GM21786 (cell line): Measurements from ENCODE around the gene GRAMD1B.
"Not testable (repeated sequence)": the region's sequence is repeated elsewhere in the genome, so short reads cannot be mapped to it uniquely, and the experiment has no call there.

Experiments
- ATAC-seq: cut with Tn5 transposase; IDR thresholded peaks from one replicate; pipeline ENCODE4 v1.9.1; 2021; ENCODE audit not compliant: unreplicated experiment

Gene GRAMD1B

DNA sequence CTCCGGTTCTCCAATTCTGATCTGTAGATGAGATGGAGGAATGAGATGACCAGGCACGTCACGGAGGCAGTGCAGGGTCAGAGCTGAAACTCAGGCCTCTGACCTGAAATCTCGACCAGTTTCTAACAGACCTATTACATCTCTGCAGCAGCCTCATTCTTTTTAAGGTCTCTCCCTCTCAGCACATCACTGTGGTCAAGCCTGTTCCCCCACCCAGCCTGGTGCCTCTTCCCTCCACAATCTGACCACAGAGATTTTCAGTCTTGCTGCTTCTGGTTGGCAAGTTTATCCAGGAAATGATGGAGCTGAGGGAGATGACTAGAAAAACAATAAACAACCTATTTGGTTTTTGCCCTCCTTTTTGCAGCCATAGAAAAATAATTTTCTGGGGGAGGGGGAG, 9.5 kb downstream of the GRAMD1B start:
- no peak for ATAC-seq

DNA sequence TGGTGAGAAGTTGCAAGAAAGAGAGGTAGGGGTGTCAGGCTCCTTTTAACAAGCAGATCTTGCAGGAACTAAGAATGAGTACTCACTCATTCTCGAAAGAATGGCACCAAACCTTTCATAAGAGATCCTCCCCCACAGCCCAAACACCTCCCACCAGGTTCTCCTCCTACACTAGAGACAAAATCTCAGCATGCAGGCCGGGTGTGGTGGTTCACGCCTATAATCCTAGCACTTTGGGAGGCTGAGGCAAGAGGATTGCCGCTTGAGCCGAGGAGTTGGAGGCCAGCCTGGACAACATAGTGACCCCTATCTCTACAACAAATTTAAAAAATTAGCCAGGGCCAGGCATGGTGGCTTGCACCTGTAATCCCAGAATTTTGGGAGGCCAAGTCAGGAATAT, 11.1 kb downstream of the GRAMD1B start:
- ATAC-seq, result no peak

- ATAC-seq, result no peak
Measured at GRCh38 chr11:123443851-123444623, 14.0 kb downstream of the GRAMD1B start.

GRCh38 chr11:123448823-123449222, 18.8 kb downstream of the GRAMD1B start:
- ATAC-seq, result no peak

GRCh38 chr11:123449436-123449835, 19.4 kb downstream of the GRAMD1B start:
- no peak for ATAC-seq

DNA sequence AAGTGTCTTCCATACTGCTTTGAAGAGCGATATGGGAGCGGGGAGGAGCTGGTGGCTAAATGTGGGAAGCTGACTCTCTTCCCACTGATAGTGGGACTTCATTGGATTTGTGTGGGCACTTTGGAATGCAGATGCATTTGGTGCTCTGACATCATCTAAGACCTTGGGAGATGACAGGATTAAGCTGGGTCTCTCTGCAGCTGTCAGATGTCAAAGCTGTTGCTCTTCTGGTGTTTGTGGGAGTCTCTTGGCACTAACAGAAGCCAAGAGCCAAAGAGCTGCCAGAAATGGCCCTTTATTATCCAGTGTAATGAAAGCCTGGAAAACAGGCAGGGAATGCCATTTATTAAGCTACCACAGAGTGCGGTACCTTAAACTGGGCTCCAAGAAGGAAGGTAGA, 20.6 kb downstream of the GRAMD1B start:
- no peak for ATAC-seq

GRCh38 chr11:123451183-123451781, 21.2 kb downstream of the GRAMD1B start:
- ATAC-seq, result no peak

DNA sequence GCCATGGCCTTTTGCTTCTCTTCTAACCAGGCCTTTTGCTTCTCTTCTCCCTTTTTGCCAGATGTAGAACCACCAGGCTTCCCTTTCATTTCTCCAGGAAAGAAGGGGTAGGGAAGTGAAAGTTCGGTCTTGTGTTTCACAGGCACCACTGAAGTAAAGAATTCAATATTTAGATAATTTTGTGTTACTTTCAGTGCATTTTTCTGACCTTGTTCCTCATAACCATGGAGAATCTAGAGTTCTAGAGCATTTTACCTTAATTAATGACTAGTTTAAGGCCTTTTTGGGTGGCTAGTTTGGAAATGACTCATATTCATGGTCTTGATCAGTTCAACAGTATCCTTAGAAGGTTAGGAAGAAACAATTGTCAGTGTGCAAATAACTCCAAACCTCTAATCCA, 22.7 kb downstream of the GRAMD1B start:
- ATAC-seq, result no peak

GRCh38 chr11:123454060-123454651, 24.1 kb downstream of the GRAMD1B start:
- no peak for ATAC-seq

DNA sequence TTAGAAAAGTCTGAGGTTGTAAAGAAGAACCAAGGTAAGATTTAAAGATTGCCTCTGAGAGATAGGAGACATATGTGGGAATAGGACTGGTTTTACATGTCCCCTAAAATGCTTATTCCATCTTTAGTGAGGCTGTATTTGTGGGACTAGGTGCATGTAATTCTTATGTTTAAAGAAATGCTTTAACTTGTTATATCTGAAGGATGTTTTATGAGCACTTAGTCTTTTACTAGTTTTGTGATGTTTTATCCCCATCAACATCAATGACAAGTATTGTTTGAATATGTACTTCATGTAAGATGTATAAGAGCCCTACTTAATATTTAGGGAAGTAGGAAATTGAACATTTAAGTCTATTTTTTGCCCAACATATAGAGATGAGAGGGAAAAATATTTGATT, 24.7 kb downstream of the GRAMD1B start:
- ATAC-seq, result no peak

- ATAC-seq, result not testable (repeated sequence)
Measured at GRCh38 chr11:123456448-123456847, 26.4 kb downstream of the GRAMD1B start.

- no peak for ATAC-seq
Measured at GRCh38 chr11:123457187-123457770, 27.2 kb downstream of the GRAMD1B start.

DNA sequence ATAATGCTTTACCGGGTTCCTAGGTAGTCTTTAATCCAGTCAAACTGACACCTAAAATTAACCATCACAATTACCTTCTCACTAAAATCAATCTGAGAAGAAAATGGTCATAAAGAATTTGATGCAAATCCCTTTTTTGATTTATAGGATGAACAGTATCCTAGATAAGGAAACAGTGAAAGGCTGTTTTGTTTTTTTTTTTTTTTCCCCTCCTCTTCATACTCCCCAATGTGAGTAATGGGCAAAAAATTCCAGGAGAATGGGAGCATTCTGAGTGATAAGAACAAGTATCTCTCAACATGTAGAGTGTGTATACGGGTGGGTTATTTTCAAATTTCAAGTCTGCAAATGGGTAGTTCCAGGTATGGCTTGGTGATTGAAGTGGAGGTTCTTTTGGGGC, 28.4 kb downstream of the GRAMD1B start:
- ATAC-seq, result no peak

DNA sequence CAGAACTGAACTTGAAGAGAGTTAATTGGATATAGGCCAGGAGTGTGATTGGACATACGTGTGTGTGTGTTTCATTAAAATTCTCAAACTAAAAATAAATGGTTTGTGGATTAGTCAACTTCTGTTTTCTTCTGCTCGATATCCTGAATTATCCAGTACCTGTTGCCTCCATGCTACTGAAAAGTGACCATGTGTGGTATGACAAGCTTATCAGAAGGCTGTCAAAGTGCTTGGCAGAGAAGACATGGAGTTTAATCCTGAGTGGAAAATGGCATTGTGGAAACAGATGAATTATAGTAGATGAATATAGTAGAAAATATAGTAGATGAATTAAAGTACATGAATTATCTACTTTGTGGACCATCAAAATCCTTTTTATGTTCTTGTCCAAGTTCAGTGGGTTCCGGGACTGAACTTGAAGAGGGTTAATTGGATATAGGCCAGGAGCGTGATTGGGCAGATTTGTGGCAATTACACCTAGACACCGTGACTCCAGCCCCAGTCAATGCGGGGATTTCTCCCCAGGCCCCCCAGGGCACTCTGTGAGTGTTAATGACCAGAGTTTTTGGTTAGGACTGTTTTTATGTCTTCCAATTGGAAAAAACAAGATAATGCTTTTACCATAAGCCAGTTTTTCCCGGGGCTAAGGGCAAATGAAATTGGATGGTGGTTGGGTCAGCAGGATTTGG, 30.1 kb downstream of the GRAMD1B start:
- ATAC-seq, result no peak

DNA sequence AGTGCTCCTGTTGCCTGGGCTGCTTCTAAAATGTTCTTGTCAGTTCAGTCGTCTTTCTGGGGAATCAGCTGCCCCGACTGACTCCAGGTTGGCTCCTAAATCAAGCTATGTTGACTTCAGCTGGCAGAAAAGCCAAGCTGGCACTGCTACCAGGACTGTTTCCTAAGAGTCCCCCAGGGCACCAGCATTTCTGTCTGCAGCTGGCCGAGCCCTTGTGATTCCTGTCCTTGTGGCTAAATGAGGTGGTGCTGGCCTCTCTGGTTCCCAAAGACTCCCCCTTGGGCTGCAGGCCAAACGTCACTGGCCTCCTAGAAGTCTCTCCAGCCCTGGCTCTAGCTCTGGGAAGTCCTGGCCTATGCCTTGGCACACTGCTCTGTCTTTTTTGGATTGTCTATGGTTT, 31.1 kb downstream of the GRAMD1B start:
- no peak for ATAC-seq

GRCh38 chr11:123465667-123466066, 35.6 kb downstream of the GRAMD1B start:
- ATAC-seq, result not testable (repeated sequence)

GRCh38 chr11:123466172-123466571, 36.1 kb downstream of the GRAMD1B start:
- ATAC-seq, result not testable (repeated sequence)

DNA sequence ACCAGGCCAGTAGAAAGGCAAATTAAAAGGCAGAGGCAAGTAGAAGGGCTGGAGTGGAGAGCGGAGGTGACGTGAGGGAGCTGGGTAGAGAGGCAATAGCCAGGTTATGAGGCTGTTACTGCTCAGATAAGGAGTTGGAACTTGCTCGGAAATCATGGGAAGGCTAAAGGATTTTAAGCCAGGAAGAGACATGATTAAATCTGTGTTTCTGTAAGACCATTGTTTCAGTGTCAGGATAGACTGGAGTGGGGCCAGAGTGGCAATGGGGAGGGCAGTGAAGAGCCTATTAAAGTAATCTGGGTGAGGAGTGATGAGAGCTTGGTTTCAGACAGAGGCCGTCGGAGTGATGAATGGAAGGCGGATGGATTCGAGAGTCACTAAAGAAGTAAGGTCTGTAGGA, 39.0 kb downstream of the GRAMD1B start:
- no peak for ATAC-seq

DNA sequence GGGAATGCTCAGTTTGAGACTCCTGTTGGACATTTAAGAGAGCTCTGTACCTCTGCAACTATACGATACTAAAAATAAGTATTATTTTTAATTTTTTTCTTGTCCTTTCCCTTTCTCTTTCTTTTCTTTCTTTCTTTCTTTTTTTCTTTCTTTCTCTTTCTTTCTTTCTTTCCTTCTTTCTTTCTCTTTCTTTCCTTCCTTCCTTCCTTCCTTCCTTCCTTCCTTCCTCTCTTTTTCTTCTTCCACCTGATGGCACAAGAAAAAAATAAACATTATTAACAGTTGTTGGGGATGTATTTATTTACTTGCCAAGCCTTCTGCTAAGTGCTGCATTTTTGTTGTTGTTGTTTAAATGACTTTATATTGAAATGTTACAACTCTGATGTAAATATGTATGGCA, 39.5 kb downstream of the GRAMD1B start:
- ATAC-seq, result no peak

- ATAC-seq, result no peak
Measured at GRCh38 chr11:123470842-123471241, 40.8 kb downstream of the GRAMD1B start.

DNA sequence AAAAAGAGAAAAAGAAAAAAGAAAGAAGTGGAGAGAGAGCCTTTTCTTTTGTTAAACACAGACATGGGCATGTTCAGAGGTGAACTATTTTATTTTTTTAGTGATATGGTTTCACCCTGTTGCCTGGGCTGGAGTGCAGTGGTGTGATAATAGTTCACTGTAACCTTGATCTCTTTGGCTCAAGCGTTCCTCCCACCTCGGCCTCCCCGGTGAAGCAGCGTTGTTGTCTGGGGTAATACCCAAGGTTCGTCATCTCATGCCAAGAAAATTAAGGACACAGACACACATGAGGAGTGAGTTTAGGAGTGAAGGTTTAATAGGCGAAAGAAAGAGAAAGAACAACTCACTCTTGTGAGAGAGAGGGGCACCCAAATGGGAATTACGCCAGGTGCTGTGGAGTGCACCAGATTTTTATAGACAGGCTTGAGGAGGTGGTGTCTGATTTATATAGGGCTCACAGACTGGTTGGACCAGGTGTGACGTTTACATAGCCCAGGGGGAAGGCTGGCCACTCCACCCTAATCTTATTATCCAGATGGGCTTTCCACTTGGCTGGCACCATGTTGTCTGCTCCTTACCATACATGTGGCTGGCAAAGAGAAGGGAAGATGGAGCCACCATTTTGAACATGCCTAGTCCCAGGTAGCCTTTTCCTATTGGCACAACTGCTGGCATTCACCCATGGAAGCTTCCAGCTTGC, 42.3 kb downstream of the GRAMD1B start:
- no peak for ATAC-seq
